ENCODE results near the gene XRRA1.

DNA sequence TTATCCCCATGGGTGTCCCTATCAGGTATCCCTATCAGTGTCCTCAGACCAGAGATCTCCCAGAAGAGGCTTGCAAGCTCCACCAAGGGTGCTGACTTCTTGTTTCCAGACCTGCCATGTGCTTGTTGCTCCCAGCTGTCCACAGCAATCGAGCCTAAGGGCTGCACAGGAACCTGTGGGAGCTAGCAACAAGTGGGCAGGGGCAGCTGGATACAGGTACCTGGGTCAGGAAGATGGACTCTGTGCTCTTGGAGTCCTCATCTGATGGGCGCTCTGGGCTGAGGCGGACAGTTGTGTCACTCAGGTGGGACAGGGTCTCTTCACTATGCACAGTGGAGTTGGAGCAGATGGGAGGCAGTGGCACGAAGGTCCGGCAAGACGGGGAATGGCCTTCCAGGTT, 101.0 kb downstream of the XRRA1 start:
- TF ChIP-seq SUZ12 (IDR thresholded peaks at IDR 0.05; ENCODE audit: extremely low read depth, insufficient read depth, insufficient read length) (no peak), ZNF274 (IDR thresholded peaks at IDR 0.05; ENCODE audit: low read depth, low read length) (no peak), YY1 (IDR thresholded peaks at IDR 0.05; ENCODE audit: insufficient read depth, insufficient read length) (no peak)
